ENCODE data around the gene RYR1.
"Not testable (repeated sequence)": the region's sequence is repeated elsewhere in the genome, so short reads cannot be mapped to it uniquely, and the experiment has no call there.

RYR1 gene

DNA sequence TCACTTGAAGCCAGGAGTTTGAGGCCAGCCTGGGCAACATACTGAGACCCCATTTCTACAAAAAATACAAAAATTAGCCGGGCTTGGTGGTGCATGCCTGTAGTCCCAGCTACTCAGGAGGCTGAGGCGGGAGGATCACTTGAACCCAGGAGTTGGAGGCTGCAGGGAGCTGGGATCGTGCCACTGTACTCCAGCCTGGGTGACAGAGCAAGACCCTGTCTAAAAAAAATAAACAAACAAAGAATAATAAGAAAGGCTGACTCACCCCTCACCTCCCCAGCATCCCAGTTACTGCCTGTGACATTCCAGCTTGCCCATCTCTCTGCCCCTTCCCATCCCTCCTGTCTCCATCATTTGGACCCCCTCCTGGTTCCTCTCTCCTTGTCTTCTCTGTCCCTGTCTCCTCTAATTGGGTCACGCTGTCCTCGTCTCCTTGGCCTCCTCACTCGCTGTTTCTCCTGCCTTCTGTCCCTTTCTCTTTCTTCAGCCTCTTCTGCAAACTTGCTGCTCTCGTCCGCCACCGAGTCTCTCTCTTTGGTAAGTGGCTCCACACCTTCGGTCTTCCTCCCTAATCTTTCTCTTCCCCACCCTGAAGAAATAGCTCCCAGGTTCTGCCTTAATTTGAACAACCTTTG lies 77.7 kb downstream of the RYR1 start:
- TF ChIP-seq, protein P1, sequence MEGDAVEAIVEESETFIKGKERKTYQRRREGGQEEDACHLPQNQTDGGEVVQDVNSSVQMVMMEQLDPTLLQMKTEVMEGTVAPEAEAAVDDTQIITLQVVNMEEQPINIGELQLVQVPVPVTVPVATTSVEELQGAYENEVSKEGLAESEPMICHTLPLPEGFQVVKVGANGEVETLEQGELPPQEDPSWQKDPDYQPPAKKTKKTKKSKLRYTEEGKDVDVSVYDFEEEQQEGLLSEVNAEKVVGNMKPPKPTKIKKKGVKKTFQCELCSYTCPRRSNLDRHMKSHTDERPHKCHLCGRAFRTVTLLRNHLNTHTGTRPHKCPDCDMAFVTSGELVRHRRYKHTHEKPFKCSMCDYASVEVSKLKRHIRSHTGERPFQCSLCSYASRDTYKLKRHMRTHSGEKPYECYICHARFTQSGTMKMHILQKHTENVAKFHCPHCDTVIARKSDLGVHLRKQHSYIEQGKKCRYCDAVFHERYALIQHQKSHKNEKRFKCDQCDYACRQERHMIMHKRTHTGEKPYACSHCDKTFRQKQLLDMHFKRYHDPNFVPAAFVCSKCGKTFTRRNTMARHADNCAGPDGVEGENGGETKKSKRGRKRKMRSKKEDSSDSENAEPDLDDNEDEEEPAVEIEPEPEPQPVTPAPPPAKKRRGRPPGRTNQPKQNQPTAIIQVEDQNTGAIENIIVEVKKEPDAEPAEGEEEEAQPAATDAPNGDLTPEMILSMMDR (IDR thresholded peaks at IDR 0.05; ENCODE audit: low read depth, low read length, missing control alignments) = no peak
- Histone ChIP-seq H3K4me3 (ENCODE audit: low read depth, low read length) (no peak overlapping the region), H3K36me3 (replicated peaks) (no peaks in the 10 kb centered on the region), H3K27me3 (replicated peaks) (no peaks in the 10 kb centered on the region), H3K27ac (no peak overlapping the region)
- in situ Hi-C loops (cut with HindIII; ENCODE audit: low pct_ligation_motif_present, low sequenced_read_pairs) = no loop called here
- no peak for DNase-seq

DNA sequence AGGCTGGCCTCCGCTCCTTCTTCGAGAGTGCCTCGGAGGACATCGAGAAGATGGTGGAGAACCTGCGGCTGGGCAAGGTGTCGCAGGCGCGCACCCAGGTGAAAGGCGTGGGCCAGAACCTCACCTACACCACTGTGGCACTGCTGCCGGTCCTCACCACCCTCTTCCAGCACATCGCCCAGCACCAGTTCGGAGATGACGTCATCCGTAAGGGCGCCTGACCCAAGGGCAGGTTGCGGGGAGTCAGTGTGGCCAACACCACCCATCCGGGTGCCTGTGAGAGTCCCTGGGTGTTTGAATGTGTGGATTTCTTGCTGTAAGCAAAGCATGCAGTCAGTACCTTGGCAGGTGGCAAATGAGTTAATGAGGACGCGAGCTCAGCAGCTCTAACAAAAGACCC lies 78.8 kb downstream of the RYR1 start:
- TF ChIP-seq, protein P1 (IDR thresholded peaks at IDR 0.05; ENCODE audit: low read depth, low read length, missing control alignments) = no peak
- no peak overlapping the region for H3K4me3 ChIP-seq (ENCODE audit: low read depth, low read length)

DNA sequence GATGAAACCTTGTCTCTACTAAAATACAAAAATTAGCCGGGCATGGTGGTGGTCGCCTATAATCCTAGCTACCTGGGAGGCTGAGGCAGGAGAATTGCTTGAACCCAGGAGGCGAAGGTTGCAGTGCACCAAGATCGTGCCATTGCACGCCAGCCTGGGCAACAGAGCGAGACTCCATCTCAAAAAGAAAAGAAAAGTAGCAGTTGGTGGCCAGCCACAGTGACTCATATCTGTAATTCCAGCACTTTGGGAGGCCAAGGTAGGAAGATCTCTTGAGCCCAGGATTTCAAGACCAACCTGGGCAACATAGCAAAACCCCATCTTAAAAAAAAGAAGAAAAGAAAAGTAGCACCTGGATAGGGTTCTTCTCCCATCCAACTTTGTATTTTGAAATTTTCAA lies 79.7 kb downstream of the RYR1 start:
- H3K36me3 ChIP-seq (replicated peaks); H3K27ac ChIP-seq; in situ Hi-C loops (cut with HindIII; ENCODE audit: low pct_ligation_motif_present, low sequenced_read_pairs); H3K27me3 ChIP-seq (replicated peaks); DNase-seq; H3K4me3 ChIP-seq (ENCODE audit: low read depth, low read length): not testable (repeated sequence)

More for the DNA sequence above, 78.8 kb downstream of the RYR1 start:
- no peaks in the 10 kb centered on the region for H3K36me3 ChIP-seq (replicated peaks)
- H3K27me3 ChIP-seq (replicated peaks) = no peaks in the 10 kb centered on the region
- no peak for DNase-seq
- no peak overlapping the region for H3K27ac ChIP-seq
- in situ Hi-C loops (cut with HindIII; ENCODE audit: low pct_ligation_motif_present, low sequenced_read_pairs) = no loop called here

DNA sequence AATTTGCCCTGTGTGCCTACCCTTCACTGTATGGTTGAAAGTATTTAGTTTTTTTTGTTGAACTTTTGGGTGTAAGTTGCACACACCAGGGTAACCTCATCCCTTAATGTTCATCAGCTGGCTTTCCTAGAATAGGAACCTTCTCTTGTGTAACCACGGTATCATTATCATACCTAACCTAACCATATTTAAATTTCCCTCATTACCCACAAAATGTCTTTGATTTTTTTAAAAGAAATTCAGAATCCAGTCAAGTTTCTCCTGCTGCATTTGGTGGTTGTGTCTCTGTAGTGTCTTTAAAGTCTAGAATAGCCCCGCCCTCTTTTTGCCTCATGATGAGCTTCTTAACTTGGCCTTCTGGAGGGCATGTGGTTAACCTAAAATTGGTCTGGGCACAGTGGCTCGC lies 80.3 kb downstream of the RYR1 start:
- TF ChIP-seq, protein P1 (IDR thresholded peaks at IDR 0.05; ENCODE audit: low read depth, low read length, missing control alignments) = no peak
- in situ Hi-C loops (cut with HindIII; ENCODE audit: low pct_ligation_motif_present, low sequenced_read_pairs) = no loop called here
- no peaks in the 10 kb centered on the region for H3K27me3 ChIP-seq (replicated peaks)
- H3K36me3 ChIP-seq (replicated peaks) = no peaks in the 10 kb centered on the region
- no peak overlapping the region for H3K4me3 ChIP-seq (ENCODE audit: low read depth, low read length)
- H3K27ac ChIP-seq = no peak overlapping the region
- DNase-seq = no peak

DNA sequence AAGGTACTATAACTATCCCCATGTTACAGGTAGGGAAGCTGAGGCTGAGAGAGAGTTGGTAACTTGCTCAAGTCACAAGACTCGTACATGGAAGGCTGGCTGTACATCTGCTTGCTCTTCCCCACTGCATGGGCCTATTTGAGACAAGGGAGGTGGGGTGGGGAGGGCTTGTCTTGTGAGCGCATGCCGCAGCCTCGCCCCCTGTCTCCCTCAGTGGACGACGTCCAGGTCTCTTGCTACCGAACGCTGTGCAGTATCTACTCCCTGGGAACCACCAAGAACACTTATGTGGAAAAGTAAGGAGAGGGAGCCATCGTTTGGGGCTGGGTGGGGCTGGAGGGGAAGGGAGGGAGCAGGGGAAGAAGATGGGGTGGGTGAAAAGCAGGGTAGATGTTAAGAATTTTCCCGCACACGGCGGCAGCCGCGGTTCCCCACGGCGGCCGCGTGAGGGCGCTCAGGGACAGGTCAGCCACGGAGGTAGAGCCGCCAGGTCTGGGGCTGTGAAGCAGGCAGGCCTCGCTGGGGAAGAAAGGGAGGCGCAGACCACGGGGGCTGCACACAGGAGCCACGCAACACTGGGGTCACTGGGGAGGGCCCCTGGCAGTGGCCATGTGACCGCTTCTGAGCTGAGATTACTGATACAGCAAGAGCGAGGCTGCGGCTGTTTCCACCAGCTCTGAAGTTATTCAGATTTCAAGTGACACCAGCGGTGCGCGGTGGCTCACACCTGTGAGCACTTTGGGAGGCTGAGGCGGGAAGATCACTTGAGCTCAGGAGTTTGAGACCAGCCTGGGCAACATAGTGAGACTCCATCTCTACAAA lies 81.5 kb downstream of the RYR1 start:
- H3K27ac ChIP-seq = no peak overlapping the region
- no peak overlapping the region for H3K4me3 ChIP-seq (ENCODE audit: low read depth, low read length)
- no peaks in the 10 kb centered on the region for H3K36me3 ChIP-seq (replicated peaks)
- in situ Hi-C loops (cut with HindIII; ENCODE audit: low pct_ligation_motif_present, low sequenced_read_pairs) = no loop called here
- no peaks in the 10 kb centered on the region for H3K27me3 ChIP-seq (replicated peaks)
- peak; percentile 24 for DNase-seq
- TF ChIP-seq, protein P1 (IDR thresholded peaks at IDR 0.05; ENCODE audit: low read depth, low read length, missing control alignments) = peak; percentile 93

DNA sequence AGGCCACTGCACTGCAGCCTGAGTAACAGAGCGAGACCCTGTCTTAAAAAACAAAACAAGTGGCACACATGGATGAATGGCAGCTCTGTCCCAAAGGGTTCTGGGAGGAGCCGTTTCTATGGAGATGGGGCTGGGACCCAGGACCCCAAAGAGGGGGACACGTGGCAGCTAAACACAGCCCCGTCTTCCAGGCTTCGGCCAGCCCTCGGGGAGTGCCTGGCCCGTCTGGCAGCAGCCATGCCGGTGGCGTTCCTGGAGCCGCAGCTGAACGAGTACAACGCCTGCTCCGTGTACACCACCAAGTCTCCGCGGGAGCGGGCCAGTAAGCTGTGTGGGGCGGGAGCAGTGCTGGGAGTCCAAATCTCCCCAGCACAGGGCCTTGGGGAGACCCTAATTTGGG lies 82.4 kb downstream of the RYR1 start:
- no peak overlapping the region for H3K27ac ChIP-seq
- H3K27me3 ChIP-seq (replicated peaks) = no peaks in the 10 kb centered on the region
- DNase-seq = no peak
- in situ Hi-C loops (cut with HindIII; ENCODE audit: low pct_ligation_motif_present, low sequenced_read_pairs) = no loop called here
- H3K36me3 ChIP-seq (replicated peaks) = no peaks in the 10 kb centered on the region
- TF ChIP-seq, protein P1 (IDR thresholded peaks at IDR 0.05; ENCODE audit: low read depth, low read length, missing control alignments) = no peak
- no peak overlapping the region for H3K4me3 ChIP-seq (ENCODE audit: low read depth, low read length)

All from brain microvascular endothelial cell (primary cell).